Stimulated activated CD4-positive, alpha-beta T cell treated with anti-CD3 and anti-CD28 coated beads, Interleukin-12 subunit alpha, Interleukin-12 subunit beta, amount 100 ng/mL, for 48 hours (primary cell): ENCODE measurements around the gene P4HB.

ENCODE experiments used
- DNase-seq, 3 donors: peaks; one replicate each; pipeline ENCODE4 v3.0.0-alpha.2; 2020; ENCODE audit warnings: low read depth in 2 of 3, low spot score in 1 of 3

The P4HB gene

DNA sequence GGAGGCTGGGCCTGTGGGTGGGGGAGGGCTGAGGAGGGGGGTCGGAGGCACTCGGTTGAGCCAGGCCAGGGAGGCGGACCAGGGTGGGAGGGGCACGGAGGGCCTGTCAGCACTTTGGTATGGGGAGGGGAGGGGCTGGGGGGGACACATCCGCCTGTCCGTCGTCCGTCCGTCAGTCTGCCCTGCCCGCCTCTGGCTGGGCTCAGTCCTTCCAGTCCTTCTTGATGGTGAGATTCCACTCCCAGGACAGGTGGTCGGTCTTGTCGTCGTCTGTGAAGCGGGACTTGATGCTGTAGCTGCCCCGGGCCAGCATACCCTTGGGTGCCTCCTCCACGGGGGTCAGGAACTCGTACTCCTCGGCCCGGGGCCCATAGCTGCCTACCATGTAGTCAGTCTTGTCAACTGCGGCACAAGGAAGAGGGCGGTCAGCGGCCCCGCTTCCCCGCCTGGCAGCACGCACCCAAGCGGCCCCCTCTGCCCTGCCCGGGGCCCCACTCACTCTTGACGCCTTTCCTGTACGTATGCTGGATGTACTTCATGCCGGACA, 8.4 kb upstream of the P4HB start:
- DNase-seq, result no peak

DNA sequence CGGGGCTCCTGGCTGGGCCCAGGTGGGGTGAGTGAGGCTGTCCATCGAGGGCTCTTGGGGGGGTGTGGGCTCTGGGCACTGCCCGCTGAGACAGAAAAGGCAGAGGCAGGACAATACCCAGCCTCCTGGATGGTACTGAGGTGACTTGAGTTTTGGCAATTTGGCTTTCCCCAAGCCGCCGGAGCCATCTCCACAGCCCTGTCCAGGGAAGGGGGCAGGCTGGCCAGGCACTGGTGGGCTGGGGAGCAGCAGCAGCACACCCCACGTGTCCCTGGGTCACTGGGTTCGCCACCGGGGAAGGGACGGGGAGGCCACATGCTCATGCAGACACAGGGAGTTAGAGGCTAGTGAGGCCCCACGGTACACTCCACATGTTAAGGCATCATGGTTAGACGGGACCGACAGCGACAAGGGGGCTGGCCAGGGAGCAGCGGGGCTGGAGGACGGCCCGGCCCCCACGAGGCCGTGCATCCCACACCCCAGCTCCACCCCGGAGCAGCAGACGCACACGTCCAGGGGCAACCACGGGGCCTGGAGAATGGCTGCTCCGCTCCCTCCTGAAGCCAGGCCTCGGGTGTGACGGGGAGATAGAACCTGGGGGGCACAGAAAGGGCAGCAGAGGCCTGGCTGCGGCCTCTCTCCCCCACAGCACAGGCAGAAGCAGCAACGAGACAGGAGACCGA, 7.8 kb upstream of the P4HB start:
- no peak for DNase-seq

DNA sequence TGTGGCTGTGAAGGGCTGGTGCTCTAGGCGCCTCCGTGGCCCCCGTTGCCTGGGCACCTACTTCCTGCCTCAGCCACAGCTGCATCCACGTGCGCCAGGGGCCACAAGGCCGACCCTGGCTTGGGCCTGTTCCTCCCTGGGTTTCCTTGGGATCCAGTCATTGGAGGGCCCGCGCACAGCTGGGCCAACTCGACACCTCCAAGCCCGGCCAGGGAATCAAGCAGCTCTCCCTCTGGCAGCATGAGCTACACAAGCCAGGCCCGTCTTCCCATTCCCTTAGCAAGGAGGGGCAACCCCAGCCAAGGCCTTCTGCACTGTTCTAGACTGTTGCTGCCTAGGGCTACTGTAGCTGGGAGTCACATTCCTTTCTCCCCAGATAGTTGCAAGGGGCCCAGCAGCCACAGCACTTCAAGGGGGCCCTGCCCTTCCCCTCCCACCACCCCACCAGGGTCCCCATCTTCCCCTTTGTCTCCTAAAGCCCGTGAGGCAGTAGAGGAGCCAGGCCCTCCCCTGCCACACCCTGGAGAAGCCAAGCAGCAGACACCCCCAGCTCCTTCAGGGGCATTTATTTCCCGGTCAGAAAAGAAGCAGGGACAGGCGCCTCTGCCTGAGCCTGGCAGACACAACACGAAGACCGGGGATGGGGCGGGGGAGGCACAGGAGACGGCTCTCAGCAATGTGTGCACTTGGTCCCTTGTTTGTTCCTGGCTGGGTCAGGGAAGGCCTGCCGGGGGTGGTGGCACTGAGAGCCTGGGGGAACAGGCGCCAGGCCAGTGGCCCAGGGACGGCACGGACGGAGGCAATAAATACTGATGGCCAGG, 7.0 kb upstream of the P4HB start:
- DNase-seq, result no peak

DNA sequence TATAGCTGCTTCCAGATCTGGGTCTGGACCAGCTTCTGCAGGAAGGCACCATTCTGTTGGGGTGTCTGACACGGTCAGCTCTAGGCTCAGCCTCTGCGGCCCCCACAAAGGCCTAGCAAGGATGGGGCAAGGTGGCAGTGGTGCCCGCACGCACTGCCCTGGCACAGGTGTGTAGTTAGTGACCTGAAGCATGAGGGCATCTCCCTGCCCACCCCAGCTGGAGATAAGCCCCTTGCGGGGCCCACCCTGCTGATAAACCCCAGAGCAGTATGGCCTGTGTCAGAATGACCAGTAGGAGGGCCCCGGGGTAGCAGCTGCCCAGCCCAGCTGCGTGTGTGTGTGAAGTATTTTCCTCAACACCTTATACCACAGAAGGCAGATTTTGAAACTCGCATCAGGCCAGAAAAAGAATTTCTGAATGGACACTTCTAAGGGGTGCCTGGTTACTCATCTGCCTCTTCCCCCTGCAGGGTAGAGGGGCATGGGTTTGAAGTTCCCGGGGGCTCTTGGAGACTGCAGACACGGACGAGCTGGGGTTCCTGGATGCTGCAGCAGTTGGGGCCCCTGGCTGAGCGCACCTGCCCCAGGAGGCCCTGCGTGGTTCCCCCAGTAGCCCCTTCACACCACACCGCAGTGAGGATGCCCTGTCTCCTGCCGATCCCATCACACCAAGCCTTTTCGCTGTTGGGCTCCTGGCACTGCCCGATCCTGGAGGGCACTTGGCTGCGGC, 6.3 kb upstream of the P4HB start:
- no peak for DNase-seq

DNA sequence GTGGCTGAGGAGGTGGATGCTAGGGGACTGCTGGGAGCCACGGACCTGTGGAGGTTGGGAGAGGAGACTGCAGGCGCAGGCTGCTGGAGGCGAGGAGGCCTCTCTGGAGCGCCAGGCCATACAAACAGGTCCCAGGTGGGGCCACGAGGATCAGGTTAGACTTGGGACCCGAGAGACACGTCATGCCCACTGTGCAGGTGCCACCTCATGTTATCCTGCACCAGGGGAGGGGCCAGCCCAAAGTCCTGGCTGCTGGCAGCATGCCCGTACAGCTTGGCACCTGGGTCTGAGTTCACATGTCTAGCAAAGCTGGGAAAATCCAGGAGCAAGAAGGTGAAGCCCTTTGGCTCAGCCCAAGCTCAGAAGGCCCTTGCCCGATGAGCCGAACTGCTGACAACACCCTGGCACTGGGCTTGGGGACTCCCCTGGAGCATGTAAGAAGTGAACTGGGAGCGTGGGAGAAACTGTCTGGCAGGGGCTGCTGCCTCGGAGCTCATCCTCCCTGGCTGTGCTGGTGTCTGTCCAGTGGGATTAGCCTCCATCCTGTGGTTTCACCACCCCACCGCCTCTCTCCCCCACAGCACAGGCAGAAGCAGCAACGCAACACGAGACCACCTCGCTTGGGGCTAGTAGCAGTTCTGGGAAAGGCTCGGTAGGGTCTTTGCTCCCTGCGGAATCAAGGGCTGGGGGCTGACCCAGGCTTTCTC, 5.6 kb upstream of the P4HB start:
- no peak for DNase-seq

DNA sequence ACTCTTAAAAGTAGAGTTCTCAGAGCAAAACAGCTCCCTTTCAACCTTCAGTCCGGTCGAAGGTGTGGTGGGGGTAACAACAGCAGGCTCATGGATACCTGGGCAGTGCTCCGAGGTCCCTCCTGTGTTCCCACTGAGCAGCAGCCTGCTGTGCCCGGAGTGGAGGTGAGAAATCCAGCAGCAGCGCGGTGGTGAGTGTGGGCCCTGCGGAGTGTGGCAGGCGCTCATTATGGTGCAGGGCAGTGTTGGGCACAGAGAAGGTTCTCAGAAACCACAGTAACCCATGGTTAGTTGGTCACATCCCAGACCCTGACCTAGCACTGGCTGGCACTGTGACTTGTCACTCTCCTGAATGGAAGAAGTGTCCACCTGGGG, 5.0 kb upstream of the P4HB start:
- DNase-seq, result no peak

DNA sequence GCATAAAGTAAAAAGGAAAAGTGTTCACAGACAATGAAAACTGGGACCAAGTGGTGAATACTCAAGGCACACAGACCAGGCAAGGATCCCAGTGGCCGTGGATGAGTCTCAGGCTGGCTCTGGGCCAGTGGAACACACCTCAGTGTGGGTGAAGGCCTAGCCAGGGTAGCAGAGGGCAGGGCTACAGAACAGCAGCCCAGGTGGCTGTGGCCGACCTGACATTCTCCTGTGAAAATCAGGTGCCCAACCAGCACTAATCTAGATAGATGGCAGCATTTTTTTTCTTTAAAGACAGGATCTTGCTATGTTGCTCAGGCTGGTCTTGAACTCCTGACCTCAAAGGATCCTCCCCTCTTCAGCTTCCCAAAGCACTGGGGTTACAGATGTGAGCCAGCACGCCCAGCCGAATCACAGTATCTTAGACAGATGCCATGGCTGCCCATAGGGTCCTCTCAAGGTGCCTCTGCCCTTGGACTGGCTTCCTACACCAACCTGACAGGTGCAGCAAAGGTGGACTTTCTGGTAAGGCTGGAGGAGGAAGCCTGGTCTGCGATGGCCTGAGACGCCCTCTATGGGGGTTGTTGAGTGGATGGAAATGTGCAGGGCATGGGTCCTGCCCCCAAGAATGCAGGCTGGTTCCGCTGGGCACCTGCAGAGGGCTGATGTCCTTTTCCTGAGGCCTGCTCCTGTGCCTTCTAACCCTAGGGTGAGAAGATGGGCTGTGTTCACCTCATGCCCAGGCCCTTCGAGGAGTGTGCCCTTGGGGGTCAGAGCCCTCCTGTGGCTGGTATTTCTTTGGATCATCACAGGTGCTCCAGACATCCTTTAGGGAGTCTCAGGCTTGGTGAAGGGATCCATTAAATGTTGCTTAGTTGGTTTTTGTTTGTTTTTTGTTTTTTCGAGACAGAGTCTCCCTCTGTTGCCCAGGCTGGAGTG, 3.8 kb upstream of the P4HB start:
- no peak for DNase-seq

DNA sequence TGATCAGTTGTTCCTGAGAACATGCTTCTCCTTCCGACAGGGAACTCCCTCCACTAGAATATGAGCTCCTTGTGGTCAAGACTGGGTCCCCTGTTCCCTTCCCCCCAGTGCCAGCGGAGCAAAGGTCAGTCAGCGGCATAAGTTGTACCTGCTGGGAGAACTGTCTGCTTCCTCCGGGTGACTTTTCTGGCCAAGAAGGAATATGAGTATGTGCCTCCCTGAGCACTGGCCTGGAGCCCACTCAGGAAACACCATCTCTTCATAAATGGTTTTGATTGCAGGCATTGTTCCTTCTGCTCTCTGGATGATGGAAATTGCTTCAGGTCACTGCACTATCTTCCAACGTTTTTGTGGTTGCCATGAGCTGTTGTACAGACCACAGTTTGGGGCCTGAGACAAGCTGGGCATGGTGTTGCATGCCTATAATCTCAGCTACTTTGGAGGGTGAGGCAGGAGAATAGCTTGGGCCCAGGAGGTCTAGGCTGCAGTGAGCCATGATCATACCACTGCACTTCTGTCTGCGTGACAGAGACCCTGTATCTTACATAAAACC, 2.9 kb upstream of the P4HB start:
- no peak for DNase-seq

DNA sequence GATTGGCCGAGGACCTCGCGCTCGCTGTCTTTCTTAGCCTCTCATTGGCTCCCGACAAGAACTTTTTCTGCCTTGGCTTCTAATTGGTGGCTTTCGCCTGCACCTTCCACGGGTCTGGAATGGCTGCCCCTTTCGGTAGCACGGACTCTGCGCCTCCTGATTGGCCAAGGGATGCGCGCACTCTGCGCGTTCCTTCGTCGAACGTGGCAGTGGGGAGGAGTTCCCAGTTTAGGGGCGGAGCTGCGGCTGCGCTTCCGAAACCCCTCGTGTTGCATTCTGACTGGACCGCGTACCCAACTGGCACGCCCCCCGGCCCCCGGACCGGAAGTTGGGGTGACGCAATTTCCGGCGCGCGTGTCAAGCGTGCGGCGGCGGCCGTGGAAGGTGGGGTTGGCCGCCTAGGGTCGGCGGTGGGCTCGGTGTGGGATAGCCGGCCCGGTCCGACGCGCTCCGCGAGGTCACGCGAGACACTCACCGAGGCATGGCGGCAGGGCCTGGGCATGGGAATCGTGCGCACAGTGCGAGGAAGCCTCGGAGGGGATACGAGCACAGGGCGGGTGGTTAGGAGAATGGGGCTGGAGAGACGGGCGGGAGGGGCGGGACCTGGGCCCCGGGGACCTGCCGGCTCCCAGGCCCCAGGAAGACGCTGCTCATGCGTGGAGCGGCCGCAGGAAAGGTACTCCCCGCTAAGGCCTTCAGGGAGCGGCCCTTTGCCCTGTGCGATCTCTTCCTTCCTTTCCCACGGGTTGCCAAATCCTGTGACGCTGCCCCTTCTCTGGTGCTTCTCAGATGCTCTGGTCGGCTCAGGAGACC, 627 bp upstream of the P4HB start:
- peak; percentile 98 to 99 (median 99) for DNase-seq

DNA sequence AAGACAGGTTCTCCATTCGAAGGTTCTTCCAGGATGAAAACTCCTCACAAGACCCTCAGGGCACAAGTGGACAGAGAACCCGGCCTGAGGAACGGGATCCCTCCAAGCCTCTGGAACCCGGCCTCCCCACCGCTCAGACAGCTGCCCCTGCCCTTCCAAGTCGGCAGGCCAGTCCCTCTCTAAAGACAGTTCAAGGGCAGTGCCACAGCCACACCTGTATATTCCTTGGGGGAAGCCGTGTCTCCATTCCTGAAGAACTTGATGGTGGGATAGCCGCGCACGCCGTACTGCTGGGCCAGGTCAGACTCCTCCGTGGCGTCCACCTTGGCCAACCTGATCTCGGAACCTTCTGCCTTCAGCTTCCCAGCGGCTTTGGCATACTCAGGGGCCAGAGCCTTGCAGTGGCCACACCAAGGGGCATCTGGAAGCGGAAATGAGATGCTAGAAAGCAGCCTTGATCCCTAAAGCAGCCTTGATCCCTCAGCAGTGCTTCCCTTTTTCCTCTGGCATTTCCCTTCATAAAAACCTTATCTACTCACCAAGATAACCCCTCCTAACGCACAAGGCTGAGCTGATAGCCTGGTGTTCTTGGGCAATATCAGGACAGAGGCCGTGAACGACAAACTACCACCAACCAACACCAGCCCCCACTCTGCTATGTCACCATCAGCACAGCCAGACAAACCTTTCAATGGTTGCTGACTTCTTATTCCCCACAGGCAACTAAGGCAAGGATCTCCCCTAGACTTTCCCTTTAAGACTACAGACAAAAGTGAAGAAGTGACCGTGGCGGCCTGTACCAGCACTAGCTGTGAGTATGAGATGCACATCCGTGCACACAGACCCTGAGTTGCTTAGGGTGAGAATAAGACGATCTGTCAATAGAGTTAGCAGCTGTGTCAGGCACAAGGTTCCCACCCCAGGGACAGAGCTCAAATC, 1.1 kb downstream of the P4HB start:
- DNase-seq, result no peak

DNA sequence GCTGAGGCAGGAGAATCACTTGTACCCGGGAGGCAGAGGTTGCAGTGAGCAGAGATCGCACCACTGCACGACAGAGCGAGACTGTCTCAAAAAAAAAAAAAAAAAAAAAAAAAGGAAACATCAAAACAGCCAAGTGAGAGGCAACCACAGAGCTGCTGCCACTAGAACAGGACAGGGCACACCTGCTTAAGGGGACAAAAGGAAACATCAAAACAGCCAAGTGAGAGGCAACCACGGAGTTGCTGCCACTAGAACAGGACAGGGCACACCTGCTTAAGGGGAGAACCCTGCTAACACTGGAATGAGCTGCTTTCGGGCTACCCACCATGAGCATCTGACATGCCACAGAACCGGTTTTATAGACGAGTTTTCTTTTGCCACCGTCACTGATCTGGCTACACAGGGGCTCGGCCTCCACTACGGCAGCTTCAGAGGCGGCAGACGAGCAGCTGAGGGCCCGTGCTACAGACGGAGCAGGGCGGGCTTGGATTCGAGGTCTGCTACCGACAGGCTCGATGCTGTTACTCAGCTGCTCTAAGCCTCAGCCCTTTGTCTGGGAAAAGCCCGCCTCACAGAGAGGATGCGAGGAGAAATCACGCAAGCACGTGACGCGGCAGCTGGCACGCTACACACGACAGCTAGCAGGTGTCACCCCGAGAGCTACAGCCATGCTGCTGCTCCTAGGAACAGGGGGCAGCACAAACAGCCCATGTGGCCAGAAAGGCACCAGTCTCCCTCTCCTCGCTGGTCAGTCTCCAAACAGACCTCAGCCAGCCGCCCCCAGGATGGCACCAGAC, 2.0 kb downstream of the P4HB start:
- no peak for DNase-seq

DNA sequence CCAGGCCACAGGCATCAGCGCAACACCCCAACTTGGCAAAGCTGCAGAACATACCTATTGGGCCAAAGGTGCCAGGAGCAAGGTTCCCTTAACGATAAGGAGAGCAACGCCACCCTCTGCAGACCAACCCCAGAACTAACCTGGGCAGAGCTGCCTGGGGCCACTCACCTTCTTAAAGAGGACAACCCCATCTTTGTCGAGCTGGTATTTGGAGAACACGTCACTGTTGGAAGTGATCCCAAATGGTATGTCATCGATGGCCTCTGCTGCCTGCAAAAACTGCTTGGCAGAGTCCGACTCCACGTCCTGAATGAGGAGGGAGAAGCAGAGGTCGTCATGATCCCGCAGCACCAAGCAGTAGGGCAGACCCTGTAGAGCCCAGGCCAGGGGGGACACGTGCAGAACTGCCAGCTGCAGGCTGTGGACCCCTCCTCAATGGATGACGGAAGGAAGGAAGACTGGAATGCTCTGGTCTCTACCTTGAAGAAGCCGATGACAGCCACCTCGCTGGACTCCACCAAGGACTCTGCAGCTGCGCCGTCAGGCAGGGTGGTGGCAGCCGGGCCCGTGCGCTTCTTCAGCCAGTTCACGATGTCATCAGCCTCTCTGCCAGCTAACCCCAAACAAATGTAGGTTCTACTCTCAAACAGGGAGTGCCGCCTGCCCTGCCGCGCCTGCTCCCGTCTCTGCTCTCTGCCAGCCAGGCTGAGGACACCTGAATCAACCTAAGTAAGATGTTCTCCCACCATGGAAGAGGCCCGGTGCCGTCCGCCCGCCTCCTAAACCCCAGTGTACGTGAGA, 5.2 kb downstream of the P4HB start:
- no peak for DNase-seq

DNA sequence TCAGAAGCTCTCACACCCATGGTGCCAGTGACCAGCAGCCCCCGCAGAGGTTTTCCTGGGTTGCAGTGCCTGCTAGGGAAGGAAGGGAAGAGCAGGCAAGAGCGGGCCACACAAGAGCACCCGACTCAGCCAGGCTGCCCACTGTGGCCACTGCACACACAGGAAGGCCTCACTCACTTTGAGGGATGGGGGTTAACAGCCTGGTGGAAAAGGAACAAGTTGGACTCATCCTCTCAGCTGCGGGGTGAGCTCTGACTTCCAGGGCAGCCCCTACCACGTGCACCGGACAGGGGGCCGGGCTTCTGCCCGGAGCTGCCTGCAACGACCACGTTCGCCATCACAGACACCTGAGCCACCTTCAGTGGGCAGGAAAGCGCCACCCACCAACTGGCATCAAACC, 8.1 kb downstream of the P4HB start:
- no peak for DNase-seq

DNA sequence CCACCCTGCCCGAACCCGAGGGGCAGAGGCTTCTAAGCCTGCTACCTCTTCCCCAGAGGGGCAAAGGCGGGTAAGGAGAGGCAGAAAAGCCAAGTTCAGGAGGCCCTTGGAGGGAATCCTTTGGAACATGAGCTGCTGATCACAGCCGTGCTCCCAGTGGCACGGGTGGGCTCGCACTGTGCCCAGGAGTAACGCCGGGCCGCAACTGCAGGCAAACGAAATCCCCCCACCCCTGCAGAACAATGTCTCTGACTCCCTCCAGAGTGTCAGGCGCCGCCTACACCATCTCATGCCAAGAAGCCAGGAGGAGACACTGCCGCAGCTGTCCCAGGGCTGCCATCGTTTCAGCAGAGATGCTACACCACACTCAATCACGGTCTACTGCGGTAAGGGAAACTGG, 8.9 kb downstream of the P4HB start:
- DNase-seq, result no peak

DNA sequence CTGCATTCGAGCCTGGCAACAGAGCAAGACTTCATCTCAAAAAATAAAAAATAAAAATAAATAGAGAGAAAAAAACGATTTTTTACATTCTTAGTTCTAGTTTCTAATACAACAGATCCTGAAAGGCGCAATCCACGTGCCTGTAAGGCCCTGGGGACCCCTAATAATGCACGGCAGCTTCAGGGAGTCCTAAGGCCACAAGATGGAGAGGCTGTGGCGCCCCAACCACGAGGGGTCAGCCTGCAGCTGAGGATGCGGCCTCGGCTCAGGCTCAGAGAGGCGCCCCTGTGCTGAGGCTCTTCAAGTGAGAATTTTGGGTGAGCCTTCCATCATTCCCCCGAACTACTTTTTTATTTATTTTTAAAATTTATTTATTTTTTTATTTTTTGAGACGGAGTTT, 10.9 kb downstream of the P4HB start:
- DNase-seq, result no peak
